ENCODE results near the gene ZNF770. TPM values are rescaled to one million over a fixed set of nuclear protein-coding genes. Genes with fewer than 3 reads are reported as not detected.

ZNF770 gene, protein sequence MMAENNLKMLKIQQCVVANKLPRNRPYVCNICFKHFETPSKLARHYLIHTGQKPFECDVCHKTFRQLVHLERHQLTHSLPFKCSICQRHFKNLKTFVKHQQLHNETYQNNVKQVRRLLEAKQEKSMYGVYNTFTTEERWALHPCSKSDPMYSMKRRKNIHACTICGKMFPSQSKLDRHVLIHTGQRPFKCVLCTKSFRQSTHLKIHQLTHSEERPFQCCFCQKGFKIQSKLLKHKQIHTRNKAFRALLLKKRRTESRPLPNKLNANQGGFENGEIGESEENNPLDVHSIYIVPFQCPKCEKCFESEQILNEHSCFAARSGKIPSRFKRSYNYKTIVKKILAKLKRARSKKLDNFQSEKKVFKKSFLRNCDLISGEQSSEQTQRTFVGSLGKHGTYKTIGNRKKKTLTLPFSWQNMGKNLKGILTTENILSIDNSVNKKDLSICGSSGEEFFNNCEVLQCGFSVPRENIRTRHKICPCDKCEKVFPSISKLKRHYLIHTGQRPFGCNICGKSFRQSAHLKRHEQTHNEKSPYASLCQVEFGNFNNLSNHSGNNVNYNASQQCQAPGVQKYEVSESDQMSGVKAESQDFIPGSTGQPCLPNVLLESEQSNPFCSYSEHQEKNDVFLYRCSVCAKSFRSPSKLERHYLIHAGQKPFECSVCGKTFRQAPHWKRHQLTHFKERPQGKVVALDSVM
- 53.5 TPM for total RNA-seq

GRCh38 chr15:34988027-34988902 lies at the start of gene ZNF770:
ZNF770 (minus strand) TSS chr15:34988287; CDS start chr15:34983434, 4,853 bp downstream.

GRCh38 chr15:34969340-34970097 lies 18.6 kb downstream of the ZNF770 start, which contains the start of gene AQR:
AQR (minus strand) TSS chr15:34969742; CDS start chr15:34969613, 129 bp downstream.

Other genes with a start within 250 kb of the ZNF770 start
- not detected for gene GJD2, start 233.3 kb downstream of the ZNF770 start, total RNA-seq
- gene ACTC1, start 192.7 kb downstream of the ZNF770 start, total RNA-seq, result 101 TPM
- gene AQR, start 18.5 kb downstream of the ZNF770 start, total RNA-seq, result 28.4 TPM
- gene NANOGP8, start 97.0 kb upstream of the ZNF770 start, total RNA-seq, result 1.7 TPM

Data from metanephros (tissue), 1 donor.